HG02840 (cell line): ENCODE measurements around the gene RASL12.
"Not testable (repeated sequence)": the region's sequence is repeated elsewhere in the genome, so short reads cannot be mapped to it uniquely, and the experiment has no call there.

ENCODE experiments used
- ATAC-seq: cut with Tn5 transposase; IDR thresholded peaks from one replicate; pipeline ENCODE4 v1.9.1; 2021; ENCODE audit warnings: mild to moderate bottlenecking, moderate library complexity, moderate number of reproducible peaks; ENCODE audit not compliant: unreplicated experiment, low FRiP score

RASL12 gene

DNA sequence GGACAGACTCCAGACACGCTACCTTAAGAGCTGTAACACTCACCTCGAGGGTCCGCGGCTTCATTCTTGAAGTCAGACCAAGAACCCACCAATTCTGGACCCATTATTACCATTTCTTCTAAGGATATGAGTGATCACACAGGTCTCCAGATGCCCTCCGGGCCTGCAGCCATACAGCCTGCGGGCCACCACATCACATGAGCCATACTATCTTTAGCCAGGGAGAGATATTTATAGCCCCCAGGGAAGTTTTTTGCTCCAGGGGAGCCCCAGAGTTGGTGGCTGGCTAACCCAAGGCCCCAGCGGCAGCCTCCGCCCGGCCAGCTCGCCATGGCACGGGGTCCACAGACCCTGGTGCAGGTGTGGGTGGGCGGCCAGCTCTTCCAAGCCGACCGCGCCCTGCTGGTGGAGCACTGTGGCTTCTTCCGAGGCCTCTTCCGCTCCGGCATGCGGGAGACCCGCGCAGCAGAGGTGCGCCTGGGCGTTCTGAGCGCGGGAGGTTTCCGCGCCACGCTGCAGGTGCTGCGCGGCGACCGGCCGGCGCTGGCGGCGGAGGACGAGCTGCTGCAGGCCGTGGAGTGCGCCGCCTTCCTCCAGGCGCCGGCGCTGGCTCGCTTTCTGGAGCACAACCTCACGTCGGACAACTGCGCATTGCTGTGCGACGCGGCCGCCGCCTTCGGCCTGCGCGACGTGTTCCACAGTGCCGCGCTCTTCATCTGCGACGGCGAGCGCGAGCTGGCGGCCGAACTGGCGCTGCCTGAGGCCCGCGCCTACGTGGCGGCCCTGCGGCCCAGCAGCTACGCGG lies 8.9 kb upstream of the RASL12 start, which contains the start of gene KBTBD13:
TSS of gene KBTBD13 (plus strand) at position 261 of the 805 bp plus-strand sequence. CDS start at position 331, 70 bp downstream.
- no peak for ATAC-seq

DNA sequence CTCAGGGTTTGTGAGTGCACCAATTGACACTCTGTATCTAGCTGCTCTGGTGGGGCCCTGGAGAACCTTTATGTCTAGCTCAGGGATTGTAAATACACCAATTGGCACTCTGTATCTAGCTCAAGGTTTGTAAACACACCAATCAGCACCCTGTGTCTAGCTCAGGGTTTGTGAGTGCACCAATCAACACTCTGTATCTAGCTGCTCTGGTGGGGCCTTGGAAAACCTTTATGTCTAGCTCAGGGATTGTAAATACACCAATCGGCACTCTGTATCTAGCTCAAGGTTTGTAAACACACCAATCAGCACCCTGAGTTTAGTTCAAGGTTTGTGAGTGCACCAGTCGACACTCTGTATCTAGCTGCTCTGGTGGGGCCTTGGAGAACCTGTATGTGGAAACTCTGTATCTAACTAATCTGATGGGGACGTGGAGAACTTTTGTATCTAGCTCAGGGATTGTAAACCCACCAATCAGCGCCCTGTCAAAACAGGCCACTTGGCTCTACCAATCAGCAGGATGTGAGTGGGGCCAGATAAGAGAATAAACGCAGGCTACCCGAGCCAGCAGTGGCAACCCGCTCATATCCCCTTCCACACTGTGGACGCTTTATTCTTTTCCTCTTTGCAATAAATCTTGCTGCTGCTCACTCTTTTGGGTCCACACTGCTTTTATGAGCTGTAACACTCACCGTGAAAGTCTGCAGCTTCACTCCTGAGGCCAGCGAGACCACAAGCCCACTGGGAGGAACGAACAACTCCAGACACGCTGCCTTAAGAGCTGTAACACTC lies 8.0 kb upstream of the RASL12 start:
- not testable (repeated sequence) for ATAC-seq

- ATAC-seq: not testable (repeated sequence)
These were observed 7.2 kb upstream of the RASL12 start for GRCh38 chr15:65074946-65075345.

- ATAC-seq: no peak
These were observed 4.8 kb upstream of the RASL12 start for GRCh38 chr15:65072617-65073016.

DNA sequence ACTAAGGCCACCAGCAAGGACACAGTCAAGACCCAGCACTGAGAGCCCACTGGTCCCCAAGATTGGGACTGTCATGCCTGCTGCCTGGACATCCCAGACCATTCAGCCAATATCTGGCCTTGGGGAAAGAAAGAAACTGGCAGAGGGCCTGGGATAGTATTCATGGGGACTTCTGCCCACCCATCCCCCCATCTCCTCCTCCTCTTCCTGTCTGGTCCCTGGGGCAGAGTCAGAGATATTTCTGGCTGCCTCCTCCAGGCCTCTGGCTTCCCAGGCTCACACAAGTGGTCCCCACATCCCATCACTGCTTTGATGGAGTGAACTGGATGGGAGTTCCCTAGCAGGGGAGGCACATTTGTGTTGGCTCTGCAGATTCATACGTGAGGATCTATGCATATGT lies 4.2 kb upstream of the RASL12 start:
- ATAC-seq: no peak

DNA sequence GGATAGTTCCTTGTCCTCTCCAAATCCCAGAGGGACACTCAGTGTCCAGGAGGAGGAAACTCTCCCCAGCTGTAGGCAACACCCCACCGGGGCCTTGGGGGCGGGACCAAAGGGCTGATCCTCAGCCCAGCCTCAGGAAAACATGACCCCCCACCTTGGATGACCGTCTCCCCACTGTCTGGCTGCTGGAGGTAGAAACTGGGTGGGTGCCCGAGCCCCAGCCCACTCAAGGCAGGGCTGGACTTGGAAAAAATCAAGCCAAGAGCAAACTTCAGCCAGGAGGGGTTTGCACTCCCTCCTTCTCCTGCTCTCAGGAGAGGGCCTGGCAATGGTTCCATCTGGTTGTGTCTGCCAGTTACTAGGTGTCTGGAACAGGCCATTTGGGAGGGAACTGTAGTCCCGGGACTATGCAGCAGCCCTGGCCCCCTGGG lies 3.6 kb upstream of the RASL12 start:
- ATAC-seq: no peak

DNA sequence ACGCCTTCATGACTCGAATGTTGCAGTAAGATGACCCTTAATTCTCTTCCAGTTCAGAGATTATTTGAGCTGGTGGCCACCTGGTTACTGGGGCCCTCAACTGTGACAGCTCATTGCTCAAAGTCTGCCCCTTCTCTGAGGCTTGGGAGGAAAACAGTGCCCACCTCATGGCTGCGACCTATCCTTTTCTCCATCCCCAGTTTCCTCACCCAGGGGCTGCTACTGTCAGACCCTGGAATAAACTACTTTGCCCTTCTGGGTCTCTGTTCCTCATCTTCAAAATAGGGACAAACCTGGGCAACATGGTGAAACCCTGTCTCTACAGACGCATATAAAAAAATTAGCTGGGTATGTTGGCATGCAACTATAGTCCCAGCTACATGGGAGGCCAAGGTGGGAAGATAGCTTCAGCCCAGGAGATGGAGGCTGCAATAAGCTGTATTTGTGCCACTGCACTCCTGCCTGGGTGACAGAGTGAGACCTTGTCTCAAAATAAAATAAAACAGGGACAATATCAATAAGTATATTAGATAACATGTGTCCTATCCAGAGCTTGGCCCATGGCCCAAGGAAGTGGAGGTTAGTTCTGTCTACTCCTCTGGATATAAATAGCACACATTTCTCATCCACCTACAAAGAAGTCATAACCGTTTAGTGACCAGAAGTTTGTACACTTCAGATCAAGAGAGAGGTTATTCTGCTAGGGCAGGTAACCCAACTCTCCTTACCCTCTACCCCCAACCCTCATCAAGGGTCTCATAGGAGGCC lies 2.2 kb upstream of the RASL12 start:
- no peak for ATAC-seq

- ATAC-seq: no peak
These were observed 1.4 kb upstream of the RASL12 start for GRCh38 chr15:65069179-65069578.

GRCh38 chr15:65068403-65068788 lies 605 bp upstream of the RASL12 start:
- ATAC-seq: no peak

DNA sequence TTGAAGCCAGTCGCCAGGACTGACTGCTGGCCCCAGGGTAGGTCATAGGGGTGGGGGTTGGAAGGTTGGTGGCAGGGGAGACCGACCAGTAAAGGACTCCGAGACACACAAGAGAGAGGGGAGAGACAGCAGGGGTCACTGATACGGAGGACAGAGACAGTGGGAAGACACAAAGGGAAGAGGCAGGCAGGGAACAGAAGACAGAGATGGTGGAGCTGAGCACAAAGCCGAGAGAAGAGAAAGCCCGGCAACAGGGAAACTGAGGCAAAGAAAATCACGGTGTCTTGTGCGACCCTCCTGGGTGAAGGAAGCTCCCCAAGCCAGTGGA lies 510 bp downstream of the RASL12 start:
- no peak for ATAC-seq

GRCh38 chr15:65066635-65067316 lies 1.0 kb downstream of the RASL12 start:
- ATAC-seq: no peak

DNA sequence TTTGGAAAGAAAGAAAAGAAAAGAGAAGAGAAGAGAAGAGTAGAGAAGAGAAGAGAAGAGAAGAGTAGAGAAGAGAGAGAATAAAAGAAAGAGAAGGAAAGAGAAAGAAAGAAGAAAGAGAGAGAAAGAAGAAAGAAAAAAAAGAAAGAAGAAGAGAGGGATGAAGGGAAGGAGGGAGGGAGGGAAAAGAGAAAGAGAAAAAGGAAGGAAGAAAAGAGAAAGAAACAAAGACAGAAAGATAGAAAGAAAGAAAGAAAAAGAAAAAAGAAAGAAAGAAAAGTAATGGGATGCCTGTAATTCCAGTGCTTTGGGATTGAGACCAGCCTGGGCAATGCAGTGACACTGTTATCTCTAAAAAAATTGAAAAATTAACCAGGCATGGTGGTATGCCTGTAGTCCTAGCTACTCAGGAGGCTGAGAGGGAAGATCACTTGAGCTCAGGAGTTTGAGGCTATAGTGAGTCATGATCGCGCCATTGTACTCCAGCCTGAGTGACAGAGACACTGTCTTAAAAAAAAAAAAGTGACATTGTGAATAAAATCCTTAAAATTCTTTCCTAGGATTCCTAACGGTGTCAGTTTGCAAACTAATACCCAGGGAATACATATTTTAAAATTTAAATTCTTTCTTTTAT lies 1.7 kb downstream of the RASL12 start:
- ATAC-seq: no peak

GRCh38 chr15:65062726-65063125 lies 5.1 kb downstream of the RASL12 start:
- no peak for ATAC-seq

GRCh38 chr15:65062061-65062460 lies 5.7 kb downstream of the RASL12 start:
- no peak for ATAC-seq

DNA sequence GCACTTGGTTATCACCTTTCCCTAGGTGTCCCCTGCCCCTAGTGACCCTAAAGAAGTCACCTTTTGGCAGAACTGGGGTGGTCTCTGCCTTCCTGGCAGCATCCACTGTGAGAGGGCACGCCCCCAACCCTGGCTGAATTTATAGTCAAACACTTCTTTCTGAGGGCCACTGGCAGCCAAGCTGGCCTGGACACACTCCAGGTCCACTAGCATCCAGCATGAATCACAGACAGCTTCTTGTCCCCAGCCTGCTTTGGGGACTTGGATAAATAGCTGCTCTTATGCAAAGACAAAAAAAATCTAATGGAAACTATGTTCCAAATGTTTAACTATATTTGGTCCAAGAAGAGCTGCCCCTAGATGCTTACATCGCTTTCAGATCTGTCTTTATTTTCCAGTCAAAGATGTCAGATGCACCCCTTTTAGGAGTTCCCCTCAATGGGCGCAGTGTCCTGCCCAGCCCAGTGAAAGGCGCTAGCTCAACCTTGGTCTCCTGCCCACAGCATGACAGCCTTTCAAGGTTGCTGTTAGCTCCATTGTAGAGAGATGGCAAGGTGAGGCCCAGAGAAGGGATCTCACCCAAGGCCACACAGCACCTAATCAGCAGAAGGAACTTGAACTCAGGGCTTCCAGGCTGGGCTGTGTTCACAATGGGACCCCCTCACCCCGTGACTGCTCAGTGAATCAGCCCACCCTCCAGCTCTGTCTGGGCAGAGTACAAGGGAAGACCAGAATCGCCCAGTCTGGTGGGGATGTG lies 7.0 kb downstream of the RASL12 start:
- no peak for ATAC-seq

DNA sequence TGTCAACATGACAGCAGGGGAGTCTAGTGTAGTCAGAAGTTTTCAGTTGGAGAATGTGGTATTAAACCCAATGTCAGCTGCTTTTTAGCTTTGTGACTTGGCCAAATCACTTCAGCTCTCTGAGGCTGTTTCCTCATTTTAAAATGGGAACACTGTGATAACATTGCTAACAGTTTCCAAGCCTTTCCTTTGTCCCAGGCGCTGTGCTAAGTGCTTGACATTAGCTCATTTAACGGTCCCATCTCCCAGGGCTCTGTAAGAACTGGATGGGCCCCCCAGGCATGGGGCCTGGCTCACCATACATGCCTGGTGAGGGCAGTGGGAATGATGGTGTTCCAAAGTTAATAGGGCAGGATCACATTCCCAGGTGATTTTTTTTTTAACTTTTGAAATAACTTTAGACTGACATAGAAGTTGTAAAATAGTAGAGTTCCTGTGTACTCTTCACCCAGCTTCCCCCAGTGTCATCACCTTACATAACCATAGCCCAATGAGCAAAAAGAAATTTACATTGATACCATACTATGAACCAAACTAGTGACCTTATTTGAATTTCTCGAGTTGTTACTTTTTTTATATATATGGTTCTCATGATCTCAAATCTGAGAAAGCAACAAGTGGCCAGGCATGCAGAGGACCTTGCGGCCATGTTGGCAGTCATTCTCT lies 7.7 kb downstream of the RASL12 start:
- no peak for ATAC-seq

- ATAC-seq: no peak
These were observed 8.4 kb downstream of the RASL12 start for GRCh38 chr15:65059369-65059750.

- no peak for ATAC-seq
These were observed 9.1 kb downstream of the RASL12 start for GRCh38 chr15:65058394-65059368.
